Small intestine (tissue), 7 donors: Measurements from ENCODE around the gene FAM78A. TPM values are rescaled to one million over a fixed set of nuclear protein-coding genes. Genes with fewer than 3 reads are reported as not detected.

ENCODE experiments used
- DNase-seq, 2 donors: peaks; one replicate each; pipeline versions ENCODE4 v3.0.0 to v3.0.0-alpha.2; 2013
- FAIRE-seq: peaks from 2 replicates; lab custom pipeline; 2012; peaks lifted over from hg19 to GRCh38; lab: Jason Lieb, UNC
- H3K27ac ChIP-seq, 3 donors: one replicate each; pipeline ENCODE4 v1.5.1; 2013; ENCODE audit warnings: low read length in 2 of 3, mild to moderate bottlenecking in 2 of 3, control low read depth in 1 of 3, inconsistent platforms in 1 of 3, low read depth in 1 of 3, moderate library complexity in 1 of 3
- H3K27me3 ChIP-seq, 3 donors: one replicate each; pipeline ENCODE4 v1.6.1; 2013; ENCODE audit warnings: low read length in 3 of 3, inconsistent platforms in 1 of 3; ENCODE audit not compliant: control insufficient read depth in 3 of 3, insufficient read depth in 3 of 3
- H3K36me3 ChIP-seq, 3 donors: one replicate each; pipeline ENCODE4 v1.6.1; 2013; ENCODE audit warnings: low read length in 3 of 3, inconsistent platforms in 1 of 3, low read depth in 1 of 3, mild to moderate bottlenecking in 1 of 3, moderate library complexity in 1 of 3; ENCODE audit not compliant: control insufficient read depth in 3 of 3, insufficient read depth in 2 of 3
- H3K4me1 ChIP-seq, 3 donors: one replicate each; pipeline ENCODE4 v1.6.1; 2013; ENCODE audit warnings: low read length in 2 of 3, inconsistent platforms in 1 of 3, low read depth in 1 of 3, mild to moderate bottlenecking in 1 of 3, moderate library complexity in 1 of 3; ENCODE audit not compliant: control insufficient read depth in 3 of 3, insufficient read depth in 2 of 3
- H3K4me3 ChIP-seq, 3 donors: one replicate each; pipeline ENCODE4 v1.5.1; 2013; ENCODE audit warnings: low read length in 3 of 3, control low read depth in 1 of 3, inconsistent platforms in 1 of 3, low read depth in 1 of 3, mild to moderate bottlenecking in 1 of 3, moderate library complexity in 1 of 3
- H3K9me3 ChIP-seq, 2 donors: one replicate each; pipeline ENCODE4 v1.6.1; 2013; ENCODE audit warnings: low read depth in 1 of 2, low read length in 1 of 2; ENCODE audit not compliant: control insufficient read depth in 2 of 2, insufficient read depth in 1 of 2
- WGBS, 3 donors: extraction: QIAGEN DNeasy Blood & Tissue Kit; methylation state at CpG; one replicate each; pipeline ENCODE4 v1.1.7; 2013; 5-methylcytosine and 5-hydroxymethylcytosine counted together
- polyA plus RNA-seq, 4 donors: library from polyadenylated mRNA; stranded (reverse) in 3 of 4; unstranded in 1 of 4; fragments of 200-250 nt in 3 of 4; fragments of 120-200 nt in 1 of 4; gene quantifications; one replicate each; pipeline versions ENCODE4 v1.2.1 to v1.2.3, GENCODE V29; 2013
- donor health status: healthy with polysubstance abuse.
- donor health status: control.
- donor health status: control.
- donor health status: Bipolar disorder and iron deficiency.
- donor health status: healthy.

The FAM78A gene
- polyA plus RNA-seq, 4 donors: 0.89 to 3.2 (median 2.0) TPM

- H3K4me3 ChIP-seq: no peak overlapping the region
Measured at GRCh38 chr9:131238402-131239021, 37.8 kb downstream of the FAM78A start.

GRCh38 chr9:131237931-131238401, 38.3 kb downstream of the FAM78A start:
- H3K27me3 ChIP-seq: peaks cover 0 to 3% (median 0%) of the 10 kb centered on the region in 3 donors
- peak overlapping the region in 2 of 3 donors; percentile 45 to 84 for H3K27ac ChIP-seq
- DNase-seq: peak; percentile 56 to 72
- H3K4me1 ChIP-seq: peaks cover 0 to 15% (median 3%) of the 10 kb centered on the region in 3 donors
- H3K36me3 ChIP-seq: peaks cover 0 to 32% (median 8%) of the 10 kb centered on the region in 3 donors
- H3K4me3 ChIP-seq: no peak overlapping the region
- H3K9me3 ChIP-seq: no peaks in the 10 kb centered on the region
- no peak for FAIRE-seq
- 6 to 13% (median 7%) methylated on average over 11 of the region's 11 CpGs for WGBS, 3 donors

More at GRCh38 chr9:131238402-131239021, 37.8 kb downstream of the FAM78A start:
- 34 to 39% (median 34%) methylated on average over 23 of the region's 23 CpGs for WGBS, 3 donors
- H3K4me1 ChIP-seq: peaks cover 0 to 15% (median 3%) of the 10 kb centered on the region in 3 donors
- DNase-seq (no peak), FAIRE-seq (no peak)
- H3K27ac ChIP-seq: peak overlapping the region in 2 of 3 donors; percentile 45 to 84
- peaks cover 0 to 26% (median 4%) of the 10 kb centered on the region in 3 donors for H3K36me3 ChIP-seq
- H3K9me3 ChIP-seq: no peaks in the 10 kb centered on the region
- H3K27me3 ChIP-seq: peaks cover 0 to 3% (median 0%) of the 10 kb centered on the region in 3 donors

GRCh38 chr9:131237291-131237690, 39.0 kb downstream of the FAM78A start:
- H3K27me3 ChIP-seq: peaks cover 0 to 3% (median 0%) of the 10 kb centered on the region in 3 donors
- H3K36me3 ChIP-seq: peaks cover 3 to 38% (median 11%) of the 10 kb centered on the region in 3 donors
- no peak for DNase-seq
- no peak for FAIRE-seq
- no peak overlapping the region for H3K27ac ChIP-seq
- no peak overlapping the region for H3K4me3 ChIP-seq
- 40 to 68% (median 50%) methylated on average over 7 of the region's 7 CpGs for WGBS, 3 donors
- H3K9me3 ChIP-seq: no peaks in the 10 kb centered on the region
- peaks cover 0 to 15% (median 3%) of the 10 kb centered on the region in 3 donors for H3K4me1 ChIP-seq

GRCh38 chr9:131236761-131237160, 39.5 kb downstream of the FAM78A start:
- no peak for DNase-seq
- Histone ChIP-seq H3K27ac (no peak overlapping the region), H3K36me3 (peaks cover 6 to 43% (median 11%) of the 10 kb centered on the region in 3 donors), H3K4me1 (peaks cover 0 to 15% (median 3%) of the 10 kb centered on the region in 3 donors), H3K9me3 (no peaks in the 10 kb centered on the region), H3K27me3 (peaks cover 0 to 3% (median 0%) of the 10 kb centered on the region in 3 donors), H3K4me3 (no peak overlapping the region)
- WGBS, 3 donors: 58 to 84% (median 67%) methylated on average over 3 to 5 of the region's 5 CpGs
- FAIRE-seq: no peak

- H3K27ac ChIP-seq: no peak overlapping the region
- peaks cover 0 to 3% (median 0%) of the 10 kb centered on the region in 3 donors for H3K27me3 ChIP-seq
- H3K4me1 ChIP-seq: peaks cover 0 to 15% (median 3%) of the 10 kb centered on the region in 3 donors
- DNase-seq (no peak), FAIRE-seq (no peak)
- no peaks in the 10 kb centered on the region for H3K9me3 ChIP-seq
- H3K4me3 ChIP-seq: no peak overlapping the region
- WGBS, 3 donors: 91 to 94% (median 93%) methylated on average over 8 of the region's 8 CpGs
- H3K36me3 ChIP-seq: peaks cover 6 to 46% (median 11%) of the 10 kb centered on the region in 3 donors
Measured at GRCh38 chr9:131236161-131236560, 40.1 kb downstream of the FAM78A start.

GRCh38 chr9:131235480-131235851, 40.8 kb downstream of the FAM78A start:
- Histone ChIP-seq H3K27ac (no peak overlapping the region), H3K27me3 (peaks cover 0 to under 1% (median 0%) of the 10 kb centered on the region in 3 donors), H3K36me3 (peaks cover 6 to 53% (median 13%) of the 10 kb centered on the region in 3 donors), H3K9me3 (no peaks in the 10 kb centered on the region), H3K4me3 (no peak overlapping the region), H3K4me1 (peaks cover 0 to 15% (median 3%) of the 10 kb centered on the region in 3 donors)
- WGBS, 3 donors: 84 to 90% (median 89%) methylated on average over 9 of the region's 9 CpGs
- FAIRE-seq (no peak), DNase-seq (no peak)

- no peak for FAIRE-seq
- WGBS, 3 donors: 86 to 92% (median 89%) methylated on average over 16 of the region's 16 CpGs
- peaks cover 6 to 56% (median 14%) of the 10 kb centered on the region in 3 donors for H3K36me3 ChIP-seq
Measured at GRCh38 chr9:131234799-131235479, 41.4 kb downstream of the FAM78A start.

GRCh38 chr9:131233995-131234394, 42.3 kb downstream of the FAM78A start:
- Histone ChIP-seq H3K4me3 (no peak overlapping the region), H3K9me3 (no peaks in the 10 kb centered on the region), H3K4me1 (peaks cover 0 to 12% (median 3%) of the 10 kb centered on the region in 3 donors), H3K36me3 (peaks cover 8 to 64% (median 14%) of the 10 kb centered on the region in 3 donors), H3K27me3 (no peaks in the 10 kb centered on the region), H3K27ac (peak overlapping the region in 1 of 3 donors; percentile 3)
- no peak for FAIRE-seq
- 82 to 90% (median 89%) methylated on average over 9 of the region's 9 CpGs for WGBS, 3 donors
- DNase-seq: peak in 1 of 2 donors; percentile 11

More at GRCh38 chr9:131234799-131235479, 41.4 kb downstream of the FAM78A start:
- Histone ChIP-seq H3K4me3 (no peak overlapping the region), H3K27ac (no peak overlapping the region), H3K9me3 (no peaks in the 10 kb centered on the region), H3K4me1 (peaks cover 0 to 15% (median 3%) of the 10 kb centered on the region in 3 donors), H3K27me3 (no peaks in the 10 kb centered on the region)
- no peak for DNase-seq
